K562 (cell line): ENCODE measurements around the gene INTS4. TPM values are rescaled to one million over a fixed set of nuclear protein-coding genes. Genes with fewer than 3 reads are reported as not detected.

Experiments used
- GATA2 ChIP-seq: sonication (generic); formaldehyde crosslinking; IDR thresholded peaks from 2 replicates; pipeline ENCODE4 v1.4.0; 2020; ENCODE audit warnings: mild to moderate bottlenecking, missing genetic modification reagents
- HIVEP1 ChIP-seq: fragments of 250-450 bp; sonication (Bioruptor Pico); IDR thresholded peaks from 2 replicates; pipeline ENCODE4 v1.4.0; 2020; ENCODE audit warnings: mild to moderate bottlenecking
- HNRNPK ChIP-seq: fragments of 200-400 bp; formaldehyde crosslinking; IDR thresholded peaks from one replicate; pipeline ENCODE4 v1.6.1; 2018; ENCODE audit warnings: mild to moderate bottlenecking, low read depth, low read length; ENCODE audit not compliant: poor library complexity, severe bottlenecking
- HNRNPLL ChIP-seq: fragments of 200-400 bp; formaldehyde crosslinking; IDR thresholded peaks from 2 replicates; pipeline ENCODE4 v1.6.1; 2017; ENCODE audit warnings: low read length, low read depth, mild to moderate bottlenecking; ENCODE audit not compliant: poor library complexity, severe bottlenecking
- ILF3 ChIP-seq: fragments of 450-650 bp; IDR thresholded peaks from 2 replicates; pipeline ENCODE4 v1.6.1; 2018; ENCODE audit warnings: antibody characterized with exemption, mild to moderate bottlenecking, moderate library complexity, borderline replicate concordance
- KLF10 ChIP-seq: fragments of 250-450 bp; sonication (Bioruptor Pico); IDR thresholded peaks from 2 replicates; pipeline ENCODE4 v1.6.1; 2021; ENCODE audit warnings: matching md5 sums
- MEF2A ChIP-seq: IDR thresholded peaks from 2 replicates; pipeline ENCODE4 v1.6.1; 2011; ENCODE audit warnings: low read depth, mild to moderate bottlenecking, low read length, moderate library complexity; ENCODE audit not compliant: control insufficient read depth
- MYBL2 ChIP-seq, 2 experiments: fragments of 450-650 bp in 1 of 2; sonication (generic) in 1 of 2; formaldehyde crosslinking in 1 of 2; IDR thresholded peaks; 2 replicates each; pipeline versions ENCODE4 v1.6.1 to v1.8.1; 2017 to 2022; ENCODE audit warnings: borderline replicate concordance in 1 of 2, inconsistent platforms in 1 of 2, low read depth in 1 of 2, mild to moderate bottlenecking in 1 of 2, missing genetic modification reagents in 1 of 2, moderate library complexity in 1 of 2
- PCBP1 ChIP-seq: fragments of 200-400 bp; formaldehyde crosslinking; IDR thresholded peaks from 2 replicates; pipeline ENCODE4 v1.6.1; 2018; ENCODE audit warnings: mild to moderate bottlenecking, low read depth, low read length; ENCODE audit not compliant: poor library complexity, severe bottlenecking
- POLR2A ChIP-seq: fragments of 450-650 bp; conservative IDR thresholded peaks from 2 replicates; pipeline ENCODE4 v1.6.1; 2016
- RERE ChIP-seq: sonication (generic); formaldehyde crosslinking; IDR thresholded peaks from 2 replicates; pipeline ENCODE4 v1.8.0; 2023; ENCODE audit warnings: missing genetic modification reagents, mild to moderate bottlenecking, borderline replicate concordance
- SIX5 ChIP-seq, 2 experiments: IDR thresholded peaks; 2 replicates each; pipeline ENCODE4 v1.6.1; 2011; ENCODE audit warnings: low read length in 2 of 2, borderline replicate concordance in 1 of 2, low read depth in 1 of 2, mild to moderate bottlenecking in 1 of 2, moderate library complexity in 1 of 2; ENCODE audit not compliant: insufficient read depth in 1 of 2
- SMC3 ChIP-seq: conservative IDR thresholded peaks from 2 replicates; pipeline ENCODE4 v1.6.1; 2011; ENCODE audit warnings: low read depth, low read length, improper control_type of control experiment; ENCODE audit not compliant: insufficient read depth
- TCF3 ChIP-seq: sonication (generic); formaldehyde crosslinking; IDR thresholded peaks from 2 replicates; pipeline ENCODE4 v1.4.0; 2020; ENCODE audit warnings: mild to moderate bottlenecking, missing genetic modification reagents
- ZBTB26 ChIP-seq: fragments of 450-650 bp; formaldehyde crosslinking; IDR thresholded peaks from 2 replicates; pipeline ENCODE4 v1.4.0; 2022; ENCODE audit warnings: missing genetic modification characterization
- ZNF512 ChIP-seq: IDR thresholded peaks from 2 replicates; pipeline ENCODE4 v1.6.1; 2016; ENCODE audit warnings: missing genetic modification characterization, missing compliant biosample characterization
- polyA plus RNA-seq, 8 experiments: library from polyadenylated mRNA; depleted of rRNA in 4 of 8; stranded (reverse) in 5 of 8; unstranded in 3 of 8; fragments of >200 nt; fragmentation: Nextera tagmentation in 2 of 8; fragmentation: Illumina TruSeq in 1 of 8; extraction: Ambion mirVana in 2 of 8; extraction: Trizol in 1 of 8; gene quantifications; 2 replicates each; pipeline versions ENCODE4 v1.2.1 to v1.2.3, GENCODE V29; 2011 to 2014; ENCODE audit warnings: inconsistent platforms in 1 of 8, missing spikeins in 1 of 8
- total RNA-seq, 7 experiments: library from RNA; depleted of rRNA in 6 of 7; stranded (reverse); fragments of >200 nt in 6 of 7; fragmentation: Illumina TruSeq in 2 of 7; extraction: Trizol in 2 of 7; gene quantifications; 2 replicates each; pipeline versions ENCODE4 v1.2.1 to v1.2.3, GENCODE V29; 2011 to 2021; ENCODE audit warnings: low replicate concordance in 1 of 7
- TF ChIP-seq, protein P1 (sequence below): fragments of 250-450 bp; sonication (Bioruptor Pico); IDR thresholded peaks from 2 replicates; pipeline ENCODE4 v1.9.0; 2021; ENCODE audit warnings: mild to moderate bottlenecking, inconsistent platforms

The INTS4 gene
- total and polyA plus RNA-seq, 9 of the 15 experiments (the other 6 are each of a cell fraction or from before 2014, with no cell fraction given), result 28.4 to 53.4 (median 44.5) TPM

- no peak for TF ChIP-seq RERE (CRISPR knock-in tag)
- no peak for TF ChIP-seq MEF2A
- TF ChIP-seq HNRNPK, result no peak
- no peak for TF ChIP-seq KLF10 (CRISPR knock-in tag)
- TF ChIP-seq, protein P1, sequence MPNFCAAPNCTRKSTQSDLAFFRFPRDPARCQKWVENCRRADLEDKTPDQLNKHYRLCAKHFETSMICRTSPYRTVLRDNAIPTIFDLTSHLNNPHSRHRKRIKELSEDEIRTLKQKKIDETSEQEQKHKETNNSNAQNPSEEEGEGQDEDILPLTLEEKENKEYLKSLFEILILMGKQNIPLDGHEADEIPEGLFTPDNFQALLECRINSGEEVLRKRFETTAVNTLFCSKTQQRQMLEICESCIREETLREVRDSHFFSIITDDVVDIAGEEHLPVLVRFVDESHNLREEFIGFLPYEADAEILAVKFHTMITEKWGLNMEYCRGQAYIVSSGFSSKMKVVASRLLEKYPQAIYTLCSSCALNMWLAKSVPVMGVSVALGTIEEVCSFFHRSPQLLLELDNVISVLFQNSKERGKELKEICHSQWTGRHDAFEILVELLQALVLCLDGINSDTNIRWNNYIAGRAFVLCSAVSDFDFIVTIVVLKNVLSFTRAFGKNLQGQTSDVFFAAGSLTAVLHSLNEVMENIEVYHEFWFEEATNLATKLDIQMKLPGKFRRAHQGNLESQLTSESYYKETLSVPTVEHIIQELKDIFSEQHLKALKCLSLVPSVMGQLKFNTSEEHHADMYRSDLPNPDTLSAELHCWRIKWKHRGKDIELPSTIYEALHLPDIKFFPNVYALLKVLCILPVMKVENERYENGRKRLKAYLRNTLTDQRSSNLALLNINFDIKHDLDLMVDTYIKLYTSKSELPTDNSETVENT (CRISPR knock-in tag), result no peak
- no peak for TF ChIP-seq HNRNPLL
- TF ChIP-seq HIVEP1 (CRISPR knock-in tag), result no peak
- TF ChIP-seq POLR2A, result no peak
- TF ChIP-seq SIX5 (IDR thresholded peaks at IDR 0.05; ENCODE audit: borderline replicate concordance in 1 of 2, insufficient read depth in 1 of 2, low read depth in 1 of 2, low read length in 2 of 2), result no peak
- peak; percentile 59 for TF ChIP-seq SMC3
- TF ChIP-seq GATA2 (CRISPR knock-in tag), result peak; percentile 73; the same call in 1 of the 2 replicates
- peak; percentile 30; the same call in 1 of the 2 replicates for TF ChIP-seq ZNF512 (tag)
- no peak for TF ChIP-seq PCBP1
- TF ChIP-seq TCF3 (CRISPR knock-in tag), result 0 out of 2 replicates have a peak, but pooled peaks have one; percentile 4
- TF ChIP-seq MYBL2 (IDR thresholded peaks at IDR 0.05; ENCODE audit: low read depth), result no peak
- no peak for TF ChIP-seq MYBL2 (CRISPR knock-in tag; IDR thresholded peaks at IDR 0.05; ENCODE audit: borderline replicate concordance)
- TF ChIP-seq ZBTB26, result no peak
- TF ChIP-seq ILF3, result no peak
Measured at GRCh38 chr11:78000193-78000592, 5.7 kb upstream of the INTS4 start (continued).
